Upper lobe of right lung (tissue), 1 donor: ENCODE results near the gene GOSR2. TPM values are rescaled to one million over a fixed set of nuclear protein-coding genes. Genes with fewer than 3 reads are reported as not detected.
"Not testable (repeated sequence)": the region's sequence is repeated elsewhere in the genome, so short reads cannot be mapped to it uniquely, and the experiment has no call there.

Experiments used
- ATAC-seq: fragments of 200-7000 bp; cut with Tn5 transposase; one replicate; pipeline ENCODE4 v1.9.1; 2020; ENCODE audit warnings: mild to moderate bottlenecking, moderate library complexity
- DNase-seq: peaks from one replicate; pipeline ENCODE4 v3.0.0-alpha.2; 2020
- H3K27ac ChIP-seq: fragments of 200-600 bp; one replicate; pipeline ENCODE4 v1.8.0; 2022
- H3K27me3 ChIP-seq: fragments of 200-600 bp; one replicate; pipeline ENCODE4 v1.8.0; 2022; ENCODE audit warnings: mild to moderate bottlenecking
- H3K36me3 ChIP-seq: fragments of 200-600 bp; one replicate; pipeline ENCODE4 v1.8.0; 2022
- H3K4me1 ChIP-seq: fragments of 200-600 bp; one replicate; pipeline ENCODE4 v1.8.0; 2022
- H3K4me3 ChIP-seq: fragments of 200-600 bp; one replicate; pipeline ENCODE4 v1.8.0; 2022; ENCODE audit warnings: mild to moderate bottlenecking
- H3K9me3 ChIP-seq: fragments of 200-600 bp; one replicate; pipeline ENCODE4 v1.8.0; 2022
- intact Hi-C: fragments of 100-400 bp; cut with DNase I; formaldehyde crosslinking; loops from one replicate; pipeline ENCODE4 v1.11.0; 2022
- total RNA-seq: library from RNA; stranded (reverse); fragmentation: NEBNext Ultra II Directional; extraction: Animal tissue kit (Norgen Biotek cat#: 25700); gene quantifications from one replicate; pipeline ENCODE4 v1.2.1, GENCODE V29; 2021
- TF ChIP-seq, protein P1 (sequence below): fragments of 200-600 bp; IDR thresholded peaks from one replicate; pipeline ENCODE4 v1.8.0; 2022; ENCODE audit warnings: antibody characterized with exemption
- donor health status: DM: no; HTN: yes; CAD: no; lungs with severe emphysema.

Gene GOSR2
- total RNA-seq, 1 donor from 2014 or later, result 66.5 TPM

DNA sequence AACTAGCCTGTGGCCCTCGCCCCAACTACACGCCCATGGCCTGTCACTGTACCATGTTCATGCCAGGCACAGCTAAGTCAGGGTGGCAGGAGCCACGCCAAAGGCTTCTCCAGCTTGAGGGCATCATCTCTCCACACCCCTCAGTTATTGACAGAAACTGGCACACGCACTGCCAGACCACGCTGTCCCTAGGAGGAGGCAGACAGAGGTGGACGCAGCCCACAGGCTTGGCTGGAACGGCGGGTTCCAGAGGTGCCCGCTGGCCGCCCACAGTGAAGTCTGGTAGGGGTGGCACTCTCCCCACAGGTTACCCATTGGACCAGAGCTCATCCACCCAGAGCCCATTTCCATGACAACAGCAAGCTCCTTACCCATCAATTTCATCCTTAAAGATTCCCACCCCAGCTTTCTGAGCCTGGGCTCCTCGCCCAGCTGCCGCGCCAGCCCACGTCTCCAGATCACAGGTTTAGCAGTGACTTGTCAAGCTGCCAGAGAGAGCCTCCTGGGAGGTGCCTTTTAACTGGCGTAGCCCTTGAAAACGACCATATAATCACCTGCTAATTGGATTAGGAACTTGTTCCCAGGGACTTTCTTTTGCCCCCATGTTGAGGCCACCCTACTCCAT lies 28.1 kb downstream of the GOSR2 start:
- ATAC-seq (peak; percentile 26), DNase-seq (no peak)

GRCh38 chr17:46951706-46952105 lies 28.7 kb downstream of the GOSR2 start:
- intact Hi-C loops, result no loop called here
- no peak overlapping the region for H3K4me3 ChIP-seq
- no peaks in the 10 kb centered on the region for H3K27me3 ChIP-seq
- ATAC-seq, result no peak
- H3K4me1 ChIP-seq, result no peaks in the 10 kb centered on the region
- no peaks in the 10 kb centered on the region for H3K36me3 ChIP-seq
- TF ChIP-seq, protein P1, sequence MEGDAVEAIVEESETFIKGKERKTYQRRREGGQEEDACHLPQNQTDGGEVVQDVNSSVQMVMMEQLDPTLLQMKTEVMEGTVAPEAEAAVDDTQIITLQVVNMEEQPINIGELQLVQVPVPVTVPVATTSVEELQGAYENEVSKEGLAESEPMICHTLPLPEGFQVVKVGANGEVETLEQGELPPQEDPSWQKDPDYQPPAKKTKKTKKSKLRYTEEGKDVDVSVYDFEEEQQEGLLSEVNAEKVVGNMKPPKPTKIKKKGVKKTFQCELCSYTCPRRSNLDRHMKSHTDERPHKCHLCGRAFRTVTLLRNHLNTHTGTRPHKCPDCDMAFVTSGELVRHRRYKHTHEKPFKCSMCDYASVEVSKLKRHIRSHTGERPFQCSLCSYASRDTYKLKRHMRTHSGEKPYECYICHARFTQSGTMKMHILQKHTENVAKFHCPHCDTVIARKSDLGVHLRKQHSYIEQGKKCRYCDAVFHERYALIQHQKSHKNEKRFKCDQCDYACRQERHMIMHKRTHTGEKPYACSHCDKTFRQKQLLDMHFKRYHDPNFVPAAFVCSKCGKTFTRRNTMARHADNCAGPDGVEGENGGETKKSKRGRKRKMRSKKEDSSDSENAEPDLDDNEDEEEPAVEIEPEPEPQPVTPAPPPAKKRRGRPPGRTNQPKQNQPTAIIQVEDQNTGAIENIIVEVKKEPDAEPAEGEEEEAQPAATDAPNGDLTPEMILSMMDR, result no peak
- DNase-seq, result no peak
- no peaks in the 10 kb centered on the region for H3K9me3 ChIP-seq
- no peak overlapping the region for H3K27ac ChIP-seq

More for the DNA sequence above, 28.1 kb downstream of the GOSR2 start:
- H3K27me3 ChIP-seq, result no peaks in the 10 kb centered on the region
- no peaks in the 10 kb centered on the region for H3K9me3 ChIP-seq
- no peak overlapping the region for H3K27ac ChIP-seq
- TF ChIP-seq, protein P1, result no peak
- H3K4me1 ChIP-seq, result no peaks in the 10 kb centered on the region
- H3K4me3 ChIP-seq, result no peak overlapping the region
- intact Hi-C loops, result no loop called here
- no peaks in the 10 kb centered on the region for H3K36me3 ChIP-seq

DNA sequence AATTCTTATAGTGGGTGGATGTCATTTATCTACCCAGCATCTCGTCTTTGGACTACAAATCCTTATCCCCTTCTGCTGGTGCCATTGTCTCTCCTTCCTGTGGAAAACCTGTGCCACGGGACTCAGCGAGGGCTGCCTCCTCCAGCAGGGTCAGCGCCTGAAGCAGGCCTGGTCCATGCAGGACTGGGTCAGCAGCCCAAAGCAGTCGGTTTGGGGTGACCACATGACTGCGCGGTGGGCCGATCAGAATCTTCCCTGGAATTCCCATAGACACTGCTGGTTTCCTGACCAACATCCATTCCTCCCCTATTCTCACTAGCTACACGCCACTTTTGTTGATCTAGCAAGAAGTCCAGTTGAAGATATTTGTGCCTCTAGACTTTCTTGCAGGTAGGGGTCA lies 29.2 kb downstream of the GOSR2 start:
- no peaks in the 10 kb centered on the region for H3K27me3 ChIP-seq
- DNase-seq (no peak), ATAC-seq (no peak)
- intact Hi-C loops, result no loop called here
- no peaks in the 10 kb centered on the region for H3K4me1 ChIP-seq
- H3K9me3 ChIP-seq, result no peaks in the 10 kb centered on the region
- TF ChIP-seq, protein P1, result no peak
- H3K36me3 ChIP-seq, result no peaks in the 10 kb centered on the region
- no peak overlapping the region for H3K27ac ChIP-seq
- H3K4me3 ChIP-seq, result no peak overlapping the region

- ATAC-seq, H3K9me3 ChIP-seq, DNase-seq, H3K4me1 ChIP-seq, H3K36me3 ChIP-seq, H3K27me3 ChIP-seq, H3K4me3 ChIP-seq, H3K27ac ChIP-seq, intact Hi-C loops: not testable (repeated sequence)
These were observed 30.2 kb downstream of the GOSR2 start for GRCh38 chr17:46953191-46953590.

DNA sequence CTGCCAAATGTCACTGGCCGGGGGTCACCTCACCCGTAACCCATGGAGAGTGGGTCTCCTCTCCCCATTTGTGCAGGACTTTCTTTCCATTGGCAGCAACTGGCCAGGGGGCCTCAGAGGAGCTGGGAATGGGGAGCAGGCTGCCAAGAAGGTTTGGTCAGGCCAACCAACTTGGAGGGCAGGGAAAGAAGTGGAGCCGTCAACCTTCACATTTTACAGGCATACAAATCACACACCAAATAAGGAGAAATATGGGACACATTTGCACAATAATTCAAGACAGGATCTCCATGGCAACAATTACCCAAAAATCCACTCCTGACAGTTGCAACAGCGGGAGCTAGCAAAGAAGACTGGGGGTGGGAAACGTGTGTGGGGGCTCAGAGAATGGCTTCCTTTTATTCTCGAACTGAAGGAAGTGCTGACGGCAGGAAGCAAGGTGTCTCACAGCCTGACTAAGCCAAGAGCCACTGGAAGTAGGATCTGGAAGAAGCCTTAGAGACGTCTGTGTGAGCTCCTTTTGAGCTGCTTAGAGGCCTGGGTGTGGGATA lies 35.2 kb downstream of the GOSR2 start:
- Histone ChIP-seq H3K27ac (no peak overlapping the region), H3K27me3 (no peaks in the 10 kb centered on the region), H3K36me3 (no peaks in the 10 kb centered on the region), H3K4me1 (no peaks in the 10 kb centered on the region), H3K9me3 (no peaks in the 10 kb centered on the region), H3K4me3 (no peak overlapping the region)
- TF ChIP-seq, protein P1, result no peak
- DNase-seq (peak; percentile 31), ATAC-seq (no peak)
- intact Hi-C loops, result no loop called here

DNA sequence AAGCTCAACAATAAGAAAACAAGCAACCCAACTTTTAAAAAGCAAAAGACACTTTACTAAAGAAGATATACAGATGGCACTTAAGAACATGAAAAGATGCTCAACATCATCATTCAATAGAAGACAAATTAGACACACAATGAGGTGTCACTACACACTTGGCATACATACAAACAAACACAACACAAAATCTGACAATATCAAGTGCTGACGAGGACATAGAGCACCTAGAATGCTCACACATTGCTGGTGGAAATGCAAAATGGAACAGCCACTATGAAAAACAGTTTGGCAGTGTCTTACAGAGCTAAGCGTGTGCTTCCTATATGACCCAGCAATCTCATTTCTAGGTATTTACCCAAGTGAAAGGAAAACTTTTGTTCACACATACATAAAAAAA lies 37.2 kb downstream of the GOSR2 start:
- Histone ChIP-seq H3K4me1 (no peaks in the 10 kb centered on the region), H3K9me3 (no peaks in the 10 kb centered on the region), H3K27ac (no peak overlapping the region), H3K4me3 (no peak overlapping the region), H3K27me3 (no peaks in the 10 kb centered on the region), H3K36me3 (no peaks in the 10 kb centered on the region)
- no peak for ATAC-seq
- DNase-seq, result no peak
- intact Hi-C loops, result no loop called here
- TF ChIP-seq, protein P1, result no peak
